Rectal smooth muscle tissue (tissue), 1 donor: ENCODE measurements around the gene SLC24A1.

Source experiments
- H3K27ac ChIP-seq: one replicate; pipeline ENCODE4 v1.7.0; 2013; ENCODE audit warnings: low read depth, low read length, inconsistent platforms
- H3K27me3 ChIP-seq: one replicate; pipeline ENCODE4 v1.7.0; 2013; ENCODE audit warnings: low read length; ENCODE audit not compliant: control insufficient read depth, insufficient read depth
- H3K36me3 ChIP-seq: one replicate; pipeline ENCODE4 v1.7.0; 2013; ENCODE audit warnings: low read length; ENCODE audit not compliant: control insufficient read depth, insufficient read depth
- H3K4me1 ChIP-seq: one replicate; pipeline ENCODE4 v1.7.0; 2013; ENCODE audit warnings: low read length; ENCODE audit not compliant: control insufficient read depth, insufficient read depth
- H3K4me3 ChIP-seq: one replicate; pipeline ENCODE4 v1.7.0; 2013; ENCODE audit warnings: low read length
- H3K9ac ChIP-seq: one replicate; pipeline ENCODE4 v1.7.0; 2013; ENCODE audit warnings: low read length

SLC24A1 gene

GRCh38 chr15:65623103-65623502, 1.4 kb downstream of the SLC24A1 start:
- Histone ChIP-seq H3K4me3 (no peak overlapping the region), H3K27me3 (no peaks in the 10 kb centered on the region), H3K36me3 (no peaks in the 10 kb centered on the region), H3K9ac (no peak overlapping the region), H3K4me1 (no peaks in the 10 kb centered on the region), H3K27ac (no peak overlapping the region)

- Histone ChIP-seq H3K27ac (no peak overlapping the region), H3K4me3 (no peak overlapping the region), H3K9ac (no peak overlapping the region)
These were observed 5.1 kb downstream of the SLC24A1 start for GRCh38 chr15:65626856-65627255.

GRCh38 chr15:65629548-65629947, 7.8 kb downstream of the SLC24A1 start:
- Histone ChIP-seq H3K9ac (no peak overlapping the region), H3K27me3 (no peaks in the 10 kb centered on the region), H3K4me3 (no peak overlapping the region), H3K4me1 (no peaks in the 10 kb centered on the region), H3K36me3 (no peaks in the 10 kb centered on the region), H3K27ac (no peak overlapping the region)

More at GRCh38 chr15:65626856-65627255, 5.1 kb downstream of the SLC24A1 start:
- H3K36me3 ChIP-seq, result no peaks in the 10 kb centered on the region
- H3K27me3 ChIP-seq, result no peaks in the 10 kb centered on the region
- H3K4me1 ChIP-seq, result no peaks in the 10 kb centered on the region

- H3K36me3 ChIP-seq, result no peaks in the 10 kb centered on the region
- H3K4me1 ChIP-seq, result no peaks in the 10 kb centered on the region
- H3K4me3 ChIP-seq, result no peak overlapping the region
- no peak overlapping the region for H3K9ac ChIP-seq
- H3K27me3 ChIP-seq, result no peaks in the 10 kb centered on the region
- no peak overlapping the region for H3K27ac ChIP-seq
These were observed 9.0 kb downstream of the SLC24A1 start for GRCh38 chr15:65630760-65631159.

- Histone ChIP-seq H3K4me1 (no peaks in the 10 kb centered on the region), H3K36me3 (no peaks in the 10 kb centered on the region), H3K4me3 (no peak overlapping the region)
These were observed 9.8 kb downstream of the SLC24A1 start for GRCh38 chr15:65631503-65631902.

GRCh38 chr15:65632780-65633375, 11.1 kb downstream of the SLC24A1 start:
- Histone ChIP-seq H3K36me3 (no peaks in the 10 kb centered on the region), H3K4me1 (no peaks in the 10 kb centered on the region), H3K27ac (no peak overlapping the region), H3K27me3 (no peaks in the 10 kb centered on the region), H3K4me3 (no peak overlapping the region), H3K9ac (no peak overlapping the region)

More at GRCh38 chr15:65631503-65631902, 9.8 kb downstream of the SLC24A1 start:
- Histone ChIP-seq H3K27ac (no peak overlapping the region), H3K9ac (no peak overlapping the region), H3K27me3 (no peaks in the 10 kb centered on the region)

- no peak overlapping the region for H3K9ac ChIP-seq
- H3K27me3 ChIP-seq, result no peaks in the 10 kb centered on the region
- H3K27ac ChIP-seq, result no peak overlapping the region
- no peaks in the 10 kb centered on the region for H3K36me3 ChIP-seq
- no peak overlapping the region for H3K4me3 ChIP-seq
- H3K4me1 ChIP-seq, result no peaks in the 10 kb centered on the region
These were observed 12.0 kb downstream of the SLC24A1 start for GRCh38 chr15:65633752-65634151.

- Histone ChIP-seq H3K36me3 (no peaks in the 10 kb centered on the region), H3K27me3 (no peaks in the 10 kb centered on the region), H3K4me3 (no peak overlapping the region), H3K27ac (no peak overlapping the region), H3K4me1 (no peaks in the 10 kb centered on the region), H3K9ac (no peak overlapping the region)
These were observed 12.6 kb downstream of the SLC24A1 start for GRCh38 chr15:65634356-65634755.

- Histone ChIP-seq H3K27ac (no peak overlapping the region), H3K4me3 (no peak overlapping the region), H3K4me1 (no peaks in the 10 kb centered on the region), H3K27me3 (no peaks in the 10 kb centered on the region), H3K36me3 (no peaks in the 10 kb centered on the region), H3K9ac (no peak overlapping the region)
These were observed 16.4 kb downstream of the SLC24A1 start for GRCh38 chr15:65638109-65638508.

GRCh38 chr15:65638681-65639089, 16.9 kb downstream of the SLC24A1 start:
- no peaks in the 10 kb centered on the region for H3K36me3 ChIP-seq
- no peak overlapping the region for H3K9ac ChIP-seq
- no peaks in the 10 kb centered on the region for H3K4me1 ChIP-seq
- H3K4me3 ChIP-seq, result peak overlapping the region; percentile 9
- H3K27me3 ChIP-seq, result no peaks in the 10 kb centered on the region
- no peak overlapping the region for H3K27ac ChIP-seq

- H3K36me3 ChIP-seq, result no peaks in the 10 kb centered on the region
- no peaks in the 10 kb centered on the region for H3K4me1 ChIP-seq
- no peak overlapping the region for H3K9ac ChIP-seq
- H3K27me3 ChIP-seq, result no peaks in the 10 kb centered on the region
- H3K27ac ChIP-seq, result no peak overlapping the region
- no peak overlapping the region for H3K4me3 ChIP-seq
These were observed 17.8 kb downstream of the SLC24A1 start for GRCh38 chr15:65639509-65639908.

GRCh38 chr15:65641768-65642475, 20.2 kb downstream of the SLC24A1 start:
- no peaks in the 10 kb centered on the region for H3K27me3 ChIP-seq
- H3K4me3 ChIP-seq, result no peak overlapping the region
- H3K4me1 ChIP-seq, result no peaks in the 10 kb centered on the region
- H3K27ac ChIP-seq, result no peak overlapping the region
- H3K36me3 ChIP-seq, result no peaks in the 10 kb centered on the region
- no peak overlapping the region for H3K9ac ChIP-seq

- Histone ChIP-seq H3K27me3 (no peaks in the 10 kb centered on the region), H3K9ac (no peak overlapping the region), H3K27ac (no peak overlapping the region), H3K4me1 (no peaks in the 10 kb centered on the region), H3K36me3 (no peaks in the 10 kb centered on the region), H3K4me3 (no peak overlapping the region)
These were observed 20.9 kb downstream of the SLC24A1 start for GRCh38 chr15:65642594-65642993.
